Panc1 (cell line): ENCODE data around the gene PFKL. TPM values are rescaled to one million over a fixed set of nuclear protein-coding genes. Genes with fewer than 3 reads are reported as not detected.

Experiments
- ATAC-seq: fragments of 200-7000 bp; cut with Tn5 transposase; 2 replicates; pipeline ENCODE4 v1.9.1; 2020; ENCODE audit warnings: mild to moderate bottlenecking, moderate library complexity
- BruUV-seq: library from RNA; stranded (reverse); fragments of 400-500 nt; replicated peaks from 2 replicates; lab custom pipeline; 2021; lab: Mats Ljungman, UMichigan
- CTCF ChIA-PET: fragments of 300-600 bp; sonication (Branson Sonifier 250); formaldehyde crosslinking; loops from one replicate; lab custom pipeline; 2022; ENCODE audit warnings: antibody characterized with exemption; lab: Charles Lee
- POLR2A ChIA-PET: fragments of 300-600 bp; sonication (Branson Sonifier 250); formaldehyde crosslinking; loops from one replicate; lab custom pipeline; 2022; ENCODE audit warnings: antibody characterized with exemption; lab: Charles Lee
- DNase-seq: peaks from one replicate; pipeline ENCODE4 v3.0.0-alpha.2; 2010; ENCODE audit warnings: low read depth, low spot score
- H3K27ac ChIP-seq: 2 replicates; pipeline ENCODE4 v1.5.1; 2011; ENCODE audit warnings: mild to moderate bottlenecking, low read length, inconsistent platforms
- H3K27me3 ChIP-seq: fragments of 200-500 bp; sonication (Bioruptor generic); 2 replicates; pipeline ENCODE4 v1.6.0; 2014; ENCODE audit warnings: low read length, inconsistent platforms; ENCODE audit not compliant: control insufficient read depth, insufficient read depth
- H3K36me3 ChIP-seq: fragments of 200-500 bp; sonication (Bioruptor generic); 2 replicates; pipeline ENCODE4 v1.5.1; 2014; ENCODE audit warnings: inconsistent platforms, mild to moderate bottlenecking, low read length, moderate library complexity; ENCODE audit not compliant: control insufficient read depth, insufficient read depth
- H3K4me1 ChIP-seq: 2 replicates; pipeline ENCODE4 v1.5.1; 2011; ENCODE audit warnings: inconsistent platforms, mild to moderate bottlenecking, low read length, moderate library complexity; ENCODE audit not compliant: control insufficient read depth, insufficient read depth
- H3K4me3 ChIP-seq, 2 experiments: 2 replicates each; pipeline ENCODE4 v1.5.1; 2011 to 2012; ENCODE audit warnings: low read depth in 2 of 2, low read length in 2 of 2, mild to moderate bottlenecking in 2 of 2, inconsistent platforms in 1 of 2, moderate library complexity in 1 of 2
- H3K9me3 ChIP-seq: fragments of 200-500 bp; sonication (Bioruptor generic); 2 replicates; pipeline ENCODE4 v1.5.1; 2014; ENCODE audit warnings: low read depth, mild to moderate bottlenecking, inconsistent platforms, low read length, moderate library complexity; ENCODE audit not compliant: control insufficient read depth, insufficient read depth
- POLR2AphosphoS5 ChIP-seq: IDR thresholded peaks from 2 replicates; pipeline ENCODE4 v1.6.1; 2012; ENCODE audit warnings: mild to moderate bottlenecking, low read depth, low read length, moderate library complexity
- SIN3A ChIP-seq: IDR thresholded peaks from 2 replicates; pipeline ENCODE4 v1.6.1; 2012; ENCODE audit warnings: low read depth, mild to moderate bottlenecking, low read length, moderate library complexity, borderline replicate concordance; ENCODE audit not compliant: insufficient read depth
- TCF7L2 ChIP-seq: IDR thresholded peaks from 2 replicates; pipeline ENCODE4 v1.6.1; 2011; ENCODE audit warnings: mild to moderate bottlenecking, low read depth, low read length, inconsistent platforms
- in situ Hi-C: cut with HindIII; loops from 2 replicates; pipeline ENCODE4 v1.10.0; 2016; ENCODE audit warnings: low sequenced_read_pairs, low pct_unique_long_range_greater_than_20kb
- intact Hi-C: fragments of 100-400 bp; cut with micrococcal nuclease; formaldehyde crosslinking; loops from one replicate; pipeline ENCODE4 v1.10.0; 2022; ENCODE audit not compliant: unreplicated experiment
- total RNA-seq: library from RNA; stranded (reverse); gene quantifications from one replicate; pipeline ENCODE4 v1.2.1, GENCODE V29; 2021; ENCODE audit not compliant: unreplicated experiment
- TF ChIP-seq, protein P1 (sequence below): fragments of 450-650 bp; IDR thresholded peaks from 2 replicates; pipeline ENCODE4 v1.5.1; 2017; ENCODE audit warnings: mild to moderate bottlenecking
- TF ChIP-seq, protein P2 (sequence below), 2 experiments: IDR thresholded peaks; 2 replicates each; pipeline ENCODE4 v1.6.1; 2011 to 2012; ENCODE audit warnings: low read depth in 2 of 2, control low read depth in 1 of 2, low read length in 1 of 2, mild to moderate bottlenecking in 1 of 2, moderate library complexity in 1 of 2; ENCODE audit not compliant: insufficient read depth in 1 of 2

Gene PFKL
- total RNA-seq, 1 experiment from 2014 or later = 70.1 TPM

DNA sequence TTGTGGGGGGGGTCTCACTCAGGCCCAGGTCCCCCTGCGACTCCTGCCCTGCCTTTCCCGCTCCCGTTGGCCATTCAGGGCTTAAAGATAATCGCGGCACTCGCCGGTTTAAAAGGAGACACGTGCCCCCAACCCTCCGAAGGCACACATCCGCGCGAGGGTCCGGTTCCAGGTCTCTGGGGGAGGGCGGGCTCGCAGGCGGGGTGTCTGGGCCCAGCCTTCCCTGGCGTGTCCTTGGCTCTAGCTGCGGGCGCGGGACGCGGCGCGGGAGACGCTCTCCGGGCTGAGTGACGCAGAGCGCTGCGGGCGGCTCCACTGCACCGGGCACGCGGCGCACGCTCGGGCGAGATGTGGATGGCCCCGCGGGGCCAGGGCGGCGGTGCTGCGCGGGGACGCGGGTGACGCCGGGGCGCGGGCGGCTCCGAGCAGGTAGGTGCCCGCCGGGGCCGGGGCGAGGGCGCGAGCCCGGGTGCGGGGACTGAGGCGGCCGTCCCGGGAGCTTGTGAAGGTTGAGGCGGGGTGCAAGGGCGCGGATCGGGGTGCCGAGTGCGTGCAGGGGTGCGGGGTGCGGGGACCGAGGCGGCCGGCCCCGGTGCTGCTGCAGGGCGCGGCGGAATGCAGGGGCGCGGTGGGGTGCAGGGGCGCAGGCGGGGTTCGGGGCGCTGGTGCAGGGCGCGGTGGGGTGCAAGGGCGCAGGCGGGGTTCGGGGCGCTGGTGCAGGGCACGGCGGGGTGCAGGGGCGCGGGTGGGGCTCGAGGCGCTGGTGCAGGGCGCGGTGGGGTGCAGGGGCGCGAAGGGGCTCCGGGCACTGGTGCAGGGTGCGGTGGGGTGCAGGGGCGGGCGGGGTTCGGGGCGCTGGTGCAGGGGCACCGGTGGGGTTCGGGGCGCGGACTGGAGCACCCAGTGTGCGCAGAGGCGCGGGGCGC, 50.3 kb downstream of the PFKL start:
- TF ChIP-seq POLR2AphosphoS5 (no peak), TCF7L2 (no peak), SIN3A (no peak)
- TF ChIP-seq, protein P1, sequence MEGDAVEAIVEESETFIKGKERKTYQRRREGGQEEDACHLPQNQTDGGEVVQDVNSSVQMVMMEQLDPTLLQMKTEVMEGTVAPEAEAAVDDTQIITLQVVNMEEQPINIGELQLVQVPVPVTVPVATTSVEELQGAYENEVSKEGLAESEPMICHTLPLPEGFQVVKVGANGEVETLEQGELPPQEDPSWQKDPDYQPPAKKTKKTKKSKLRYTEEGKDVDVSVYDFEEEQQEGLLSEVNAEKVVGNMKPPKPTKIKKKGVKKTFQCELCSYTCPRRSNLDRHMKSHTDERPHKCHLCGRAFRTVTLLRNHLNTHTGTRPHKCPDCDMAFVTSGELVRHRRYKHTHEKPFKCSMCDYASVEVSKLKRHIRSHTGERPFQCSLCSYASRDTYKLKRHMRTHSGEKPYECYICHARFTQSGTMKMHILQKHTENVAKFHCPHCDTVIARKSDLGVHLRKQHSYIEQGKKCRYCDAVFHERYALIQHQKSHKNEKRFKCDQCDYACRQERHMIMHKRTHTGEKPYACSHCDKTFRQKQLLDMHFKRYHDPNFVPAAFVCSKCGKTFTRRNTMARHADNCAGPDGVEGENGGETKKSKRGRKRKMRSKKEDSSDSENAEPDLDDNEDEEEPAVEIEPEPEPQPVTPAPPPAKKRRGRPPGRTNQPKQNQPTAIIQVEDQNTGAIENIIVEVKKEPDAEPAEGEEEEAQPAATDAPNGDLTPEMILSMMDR = no peak
- TF ChIP-seq, protein P2, sequence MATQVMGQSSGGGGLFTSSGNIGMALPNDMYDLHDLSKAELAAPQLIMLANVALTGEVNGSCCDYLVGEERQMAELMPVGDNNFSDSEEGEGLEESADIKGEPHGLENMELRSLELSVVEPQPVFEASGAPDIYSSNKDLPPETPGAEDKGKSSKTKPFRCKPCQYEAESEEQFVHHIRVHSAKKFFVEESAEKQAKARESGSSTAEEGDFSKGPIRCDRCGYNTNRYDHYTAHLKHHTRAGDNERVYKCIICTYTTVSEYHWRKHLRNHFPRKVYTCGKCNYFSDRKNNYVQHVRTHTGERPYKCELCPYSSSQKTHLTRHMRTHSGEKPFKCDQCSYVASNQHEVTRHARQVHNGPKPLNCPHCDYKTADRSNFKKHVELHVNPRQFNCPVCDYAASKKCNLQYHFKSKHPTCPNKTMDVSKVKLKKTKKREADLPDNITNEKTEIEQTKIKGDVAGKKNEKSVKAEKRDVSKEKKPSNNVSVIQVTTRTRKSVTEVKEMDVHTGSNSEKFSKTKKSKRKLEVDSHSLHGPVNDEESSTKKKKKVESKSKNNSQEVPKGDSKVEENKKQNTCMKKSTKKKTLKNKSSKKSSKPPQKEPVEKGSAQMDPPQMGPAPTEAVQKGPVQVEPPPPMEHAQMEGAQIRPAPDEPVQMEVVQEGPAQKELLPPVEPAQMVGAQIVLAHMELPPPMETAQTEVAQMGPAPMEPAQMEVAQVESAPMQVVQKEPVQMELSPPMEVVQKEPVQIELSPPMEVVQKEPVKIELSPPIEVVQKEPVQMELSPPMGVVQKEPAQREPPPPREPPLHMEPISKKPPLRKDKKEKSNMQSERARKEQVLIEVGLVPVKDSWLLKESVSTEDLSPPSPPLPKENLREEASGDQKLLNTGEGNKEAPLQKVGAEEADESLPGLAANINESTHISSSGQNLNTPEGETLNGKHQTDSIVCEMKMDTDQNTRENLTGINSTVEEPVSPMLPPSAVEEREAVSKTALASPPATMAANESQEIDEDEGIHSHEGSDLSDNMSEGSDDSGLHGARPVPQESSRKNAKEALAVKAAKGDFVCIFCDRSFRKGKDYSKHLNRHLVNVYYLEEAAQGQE (IDR thresholded peaks at IDR 0.05; ENCODE audit: insufficient read depth in 1 of 2, low read depth in 2 of 2, low read length in 1 of 2) = no peak
- POLR2A ChIA-PET = no interaction called here

DNA sequence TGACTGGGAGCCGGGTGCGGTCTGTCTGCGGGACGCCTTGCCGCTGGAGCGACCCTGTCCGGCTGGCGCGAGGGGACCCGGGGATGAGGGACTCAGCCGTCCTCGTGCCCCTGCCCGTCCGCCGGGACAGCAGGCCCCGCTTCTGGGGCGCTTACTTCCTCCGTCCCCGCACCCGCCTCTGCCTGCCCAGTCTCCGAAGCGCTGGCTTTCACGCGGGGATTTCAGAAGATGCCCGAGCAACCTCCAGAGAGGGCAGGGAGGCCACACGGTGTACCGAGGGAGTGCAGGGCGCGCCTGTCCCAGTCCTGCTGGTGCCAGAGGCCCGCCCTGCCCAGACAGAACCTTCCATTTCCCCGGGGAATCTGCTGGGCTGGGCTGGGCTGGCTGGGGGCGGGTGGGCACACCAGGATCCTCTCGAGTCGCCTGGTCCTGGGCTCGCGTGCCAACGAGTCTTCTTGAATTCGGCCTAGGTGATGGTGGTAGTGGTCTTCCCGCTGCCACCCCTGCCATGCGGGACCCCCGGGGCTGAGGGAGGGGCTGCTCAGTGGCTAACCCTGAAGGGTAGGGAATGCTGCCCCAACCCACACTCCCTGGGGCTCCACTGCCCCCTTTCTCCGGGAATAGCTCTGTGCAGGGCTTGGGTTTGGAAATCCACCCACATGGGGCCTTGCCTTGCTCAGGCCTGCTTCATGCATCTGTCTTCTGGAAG, 51.1 kb downstream of the PFKL start:
- no TSS peak for BruUV-seq

More for the DNA sequence above, 50.3 kb downstream of the PFKL start:
- ATAC-seq (peak; percentile 49; the same call in 1 of the 2 replicates), DNase-seq (no peak)
- CTCF ChIA-PET = no interaction called here
- BruUV-seq = no TSS peak
- no peak overlapping the region for H3K4me3 ChIP-seq
- no peaks in the 10 kb centered on the region for H3K4me1 ChIP-seq
- no peak overlapping the region for H3K27ac ChIP-seq
- intact Hi-C loops = no loop called here
- H3K27me3 ChIP-seq = no peaks in the 10 kb centered on the region
- H3K36me3 ChIP-seq = no peaks in the 10 kb centered on the region
- H3K9me3 ChIP-seq = no peaks in the 10 kb centered on the region
- in situ Hi-C loops = no loop called here

More for the DNA sequence above, 51.1 kb downstream of the PFKL start:
- intact Hi-C loops = no loop called here
- H3K9me3 ChIP-seq = no peaks in the 10 kb centered on the region
- ChIA-PET CTCF (interaction anchor here (0.6 kb wide), 1 partner anchor 105 kb away, joined by 5 read pairs; the partner anchor contains the start of gene LRRC3), POLR2A (no interaction called here)
- no peak overlapping the region for H3K4me3 ChIP-seq
- DNase-seq = no peak
- TF ChIP-seq, protein P1 = no peak
- TF ChIP-seq SIN3A (no peak), TCF7L2 (no peak), POLR2AphosphoS5 (no peak)
- TF ChIP-seq, protein P2 (IDR thresholded peaks at IDR 0.05; ENCODE audit: insufficient read depth in 1 of 2, low read depth in 2 of 2, low read length in 1 of 2) = no peak
- H3K36me3 ChIP-seq = no peaks in the 10 kb centered on the region
- ATAC-seq = 0 out of 2 replicates have a peak, but pooled peaks have one; percentile 54
- no peak overlapping the region for H3K27ac ChIP-seq
- no peaks in the 10 kb centered on the region for H3K4me1 ChIP-seq
- in situ Hi-C loops = no loop called here
- H3K27me3 ChIP-seq = no peaks in the 10 kb centered on the region
